Measurements from ENCODE around the gene GAB3. TPM values are rescaled to one million over a fixed set of nuclear protein-coding genes. Genes with fewer than 3 reads are reported as not detected.
A peak's percentile ranks its signal among the peaks of the same experiment; 100 is the strongest.

Gene GAB3
- polyA plus RNA-seq, 3 donors = 6.2 to 44.0 (median 9.5) TPM

DNA sequence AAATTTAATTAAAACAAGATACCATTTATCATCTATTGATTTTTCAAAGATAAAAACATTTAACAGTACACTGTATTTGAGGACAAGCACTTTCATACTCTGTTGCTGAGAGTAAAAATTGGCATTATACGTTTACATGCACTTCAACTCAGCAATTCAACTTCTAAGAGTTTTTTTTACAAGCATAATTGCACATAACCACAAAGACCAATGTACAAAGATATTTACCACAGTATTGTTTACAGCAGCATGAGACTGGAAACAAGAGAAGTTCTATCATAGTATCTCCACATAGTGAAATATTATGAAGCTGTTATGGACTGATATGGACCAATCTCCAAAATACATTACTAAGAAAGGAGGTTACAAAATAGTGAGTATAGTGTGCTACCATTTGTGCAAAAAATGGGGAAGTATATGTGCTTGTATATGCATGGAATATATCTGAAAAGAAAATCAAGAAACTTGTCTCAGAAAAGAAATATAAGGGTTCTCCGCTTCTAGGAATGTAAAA, 10.9 kb downstream of the GAB3 start:
- Histone ChIP-seq H3K27ac (ENCODE audit: low read depth in 1 of 2, low read length in 2 of 2) (peak overlapping the region in 1 of 2 donors; percentile 56), H3K36me3 (replicated peaks in 1 of 2; ENCODE audit: control insufficient read depth in 1 of 2, insufficient read depth in 2 of 2, low read length in 2 of 2) (no peaks in the 10 kb centered on the region), H2AFZ (ENCODE audit: insufficient read depth, low read depth, low read length, poor library complexity, severe bottlenecking) (no peak overlapping the region), H3K9me3 (replicated peaks in 1 of 2; ENCODE audit: control insufficient read depth in 1 of 2, insufficient read depth in 1 of 2, low read length in 2 of 2) (no peaks in the 10 kb centered on the region), H3K4me1 (ENCODE audit: control insufficient read depth in 1 of 2, insufficient read depth in 2 of 2, low read length in 2 of 2) (peaks cover 53 to 66% of the 10 kb centered on the region in 2 donors), H3K27me3 (ENCODE audit: control insufficient read depth in 2 of 2, insufficient read depth in 2 of 2, low read length in 2 of 2) (no peaks in the 10 kb centered on the region), H4K20me1 (ENCODE audit: insufficient read depth, low read length) (no peaks in the 10 kb centered on the region), H3K79me2 (ENCODE audit: insufficient read depth, low read length) (peaks cover 99% of the 10 kb centered on the region), H3K9ac (ENCODE audit: insufficient read depth, low read length, poor library complexity, severe bottlenecking) (no peak overlapping the region), H3K4me3 (replicated peaks in 1 of 3; ENCODE audit: low read depth in 2 of 3, low read length in 3 of 3) (no peak overlapping the region), H3K4me2 (replicated peaks; ENCODE audit: extremely low read depth, low read length, poor library complexity, severe bottlenecking) (no peak overlapping the region)
- peak in 2 of 3 donors; percentile 43 to 47 for DNase-seq
- Mint-ChIP-seq H3K36me3 (peaks cover 3 to 7% of the 10 kb centered on the region in 2 donors), H3K4me1 (peaks cover 70% of the 10 kb centered on the region), H3K27me3 (ENCODE audit: low read depth in 3 of 3) (peaks cover 0 to 8% (median 0%) of the 10 kb centered on the region in 3 donors), H3K27ac (no peak overlapping the region), H3K9me3 (peaks cover 0 to 4% (median 0%) of the 10 kb centered on the region in 7 donors), H3K4me3 (no peak overlapping the region)
- intact Hi-C loops (cut with micrococcal nuclease) = no loop called here
- TF ChIP-seq, protein P1, sequence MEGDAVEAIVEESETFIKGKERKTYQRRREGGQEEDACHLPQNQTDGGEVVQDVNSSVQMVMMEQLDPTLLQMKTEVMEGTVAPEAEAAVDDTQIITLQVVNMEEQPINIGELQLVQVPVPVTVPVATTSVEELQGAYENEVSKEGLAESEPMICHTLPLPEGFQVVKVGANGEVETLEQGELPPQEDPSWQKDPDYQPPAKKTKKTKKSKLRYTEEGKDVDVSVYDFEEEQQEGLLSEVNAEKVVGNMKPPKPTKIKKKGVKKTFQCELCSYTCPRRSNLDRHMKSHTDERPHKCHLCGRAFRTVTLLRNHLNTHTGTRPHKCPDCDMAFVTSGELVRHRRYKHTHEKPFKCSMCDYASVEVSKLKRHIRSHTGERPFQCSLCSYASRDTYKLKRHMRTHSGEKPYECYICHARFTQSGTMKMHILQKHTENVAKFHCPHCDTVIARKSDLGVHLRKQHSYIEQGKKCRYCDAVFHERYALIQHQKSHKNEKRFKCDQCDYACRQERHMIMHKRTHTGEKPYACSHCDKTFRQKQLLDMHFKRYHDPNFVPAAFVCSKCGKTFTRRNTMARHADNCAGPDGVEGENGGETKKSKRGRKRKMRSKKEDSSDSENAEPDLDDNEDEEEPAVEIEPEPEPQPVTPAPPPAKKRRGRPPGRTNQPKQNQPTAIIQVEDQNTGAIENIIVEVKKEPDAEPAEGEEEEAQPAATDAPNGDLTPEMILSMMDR (IDR thresholded peaks at IDR 0.05) = no peak
- no CpG with 5 or more reads among the region's 2 CpGs for WGBS (ENCODE audit: insufficient coverage)

DNA sequence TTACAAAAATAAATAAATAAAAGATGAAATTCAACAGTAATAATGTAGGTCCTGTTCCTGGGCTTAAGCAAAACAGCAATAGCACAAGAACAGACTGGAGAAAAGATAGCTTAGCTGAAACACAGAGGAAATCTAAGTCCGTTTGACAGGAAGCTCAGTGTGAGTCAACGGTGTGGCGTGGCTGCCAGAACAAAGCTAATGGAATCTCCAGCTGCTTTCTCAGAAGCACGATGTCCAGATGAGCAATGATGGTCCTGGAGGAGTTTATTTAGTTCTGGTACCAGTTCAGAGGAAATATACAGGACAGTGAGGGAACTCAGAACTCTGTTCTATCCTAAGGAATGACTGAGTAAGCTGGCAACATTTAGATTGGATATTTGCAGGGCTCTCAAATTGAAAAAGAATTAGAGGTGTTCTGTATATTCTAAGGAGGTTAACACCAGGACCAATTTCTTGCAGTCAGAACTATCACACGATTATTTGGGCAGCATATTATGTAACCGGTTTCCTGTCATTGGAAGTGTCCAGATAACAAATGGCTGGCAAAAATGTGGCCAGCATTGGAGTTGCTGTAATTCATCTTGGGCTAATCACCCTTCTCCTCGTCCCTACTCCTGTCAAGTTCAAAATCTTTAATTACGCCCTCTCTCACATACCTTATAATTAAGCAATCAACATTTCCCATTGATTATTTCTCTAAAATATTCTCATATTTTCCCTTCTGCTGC, 12.7 kb downstream of the GAB3 start:
- no peaks in the 10 kb centered on the region for H3K9me3 ChIP-seq (replicated peaks in 1 of 2; ENCODE audit: control insufficient read depth in 1 of 2, insufficient read depth in 1 of 2, low read length in 2 of 2)
- H3K36me3 ChIP-seq (replicated peaks in 1 of 2; ENCODE audit: control insufficient read depth in 1 of 2, insufficient read depth in 2 of 2, low read length in 2 of 2) = no peaks in the 10 kb centered on the region
- peak overlapping the region; percentile 46 to 77 for H3K27ac ChIP-seq (ENCODE audit: low read depth in 1 of 2, low read length in 2 of 2)
- peak overlapping the region; percentile 29 for H3K4me2 ChIP-seq (replicated peaks; ENCODE audit: extremely low read depth, low read length, poor library complexity, severe bottlenecking)
- peaks cover 89% of the 10 kb centered on the region for H3K79me2 ChIP-seq (ENCODE audit: insufficient read depth, low read length)
- Mint-ChIP-seq H3K4me1 (peaks cover 82% of the 10 kb centered on the region), H3K27ac (peak overlapping the region; percentile 16 to 92 (median 77)), H3K36me3 (peaks cover 3 to 7% of the 10 kb centered on the region in 2 donors), H3K27me3 (ENCODE audit: low read depth in 3 of 3) (peaks cover 0 to 4% (median 0%) of the 10 kb centered on the region in 3 donors), H3K4me3 (peak overlapping the region in 1 of 2 donors; percentile 21), H3K9me3 (peaks cover 0 to 4% (median 0%) of the 10 kb centered on the region in 7 donors)
- H3K9ac ChIP-seq (ENCODE audit: insufficient read depth, low read length, poor library complexity, severe bottlenecking) = no peak overlapping the region
- H3K4me1 ChIP-seq (ENCODE audit: control insufficient read depth in 1 of 2, insufficient read depth in 2 of 2, low read length in 2 of 2) = peaks cover 71 to 84% of the 10 kb centered on the region in 2 donors
- peak; percentile 58 to 88 (median 78) for DNase-seq
- H4K20me1 ChIP-seq (ENCODE audit: insufficient read depth, low read length) = no peaks in the 10 kb centered on the region
- no peaks in the 10 kb centered on the region for H3K27me3 ChIP-seq (ENCODE audit: control insufficient read depth in 2 of 2, insufficient read depth in 2 of 2, low read length in 2 of 2)
- WGBS (ENCODE audit: insufficient coverage) = 10% methylated on average over 2 of the region's 8 CpGs
- H2AFZ ChIP-seq (ENCODE audit: insufficient read depth, low read depth, low read length, poor library complexity, severe bottlenecking) = no peak overlapping the region
- H3K4me3 ChIP-seq (replicated peaks in 1 of 3; ENCODE audit: low read depth in 2 of 3, low read length in 3 of 3) = no peak overlapping the region
- TF ChIP-seq, protein P1 (IDR thresholded peaks at IDR 0.05) = no peak
- intact Hi-C loops (cut with micrococcal nuclease) = no loop called here

Data from CD14-positive monocyte (primary cell).